ENCODE results near the gene EML1.

Gene EML1

GRCh38 chr14:99777951-99778350 lies 15.3 kb upstream of the EML1 start:
- DNase-seq (ENCODE audit: low read depth in 1 of 2, low spot score in 1 of 2): no peak

GRCh38 chr14:99779751-99780150 lies 13.5 kb upstream of the EML1 start:
- no peak for DNase-seq (ENCODE audit: low read depth in 1 of 2, low spot score in 1 of 2)

- DNase-seq (ENCODE audit: low read depth in 1 of 2, low spot score in 1 of 2): no peak
Observed at GRCh38 chr14:99780690-99781089, 12.5 kb upstream of the EML1 start.

GRCh38 chr14:99781091-99781490 lies 12.1 kb upstream of the EML1 start:
- no peak for DNase-seq (ENCODE audit: low read depth in 1 of 2, low spot score in 1 of 2)

GRCh38 chr14:99781853-99782610 lies 11.2 kb upstream of the EML1 start:
- no peak for DNase-seq (ENCODE audit: low read depth in 1 of 2, low spot score in 1 of 2)

GRCh38 chr14:99784508-99784907 lies 8.7 kb upstream of the EML1 start:
- no peak for DNase-seq (ENCODE audit: low read depth in 1 of 2, low spot score in 1 of 2)

GRCh38 chr14:99785426-99785825 lies 7.8 kb upstream of the EML1 start:
- no peak for DNase-seq (ENCODE audit: low read depth in 1 of 2, low spot score in 1 of 2)

- DNase-seq (ENCODE audit: low read depth in 1 of 2, low spot score in 1 of 2): no peak
Observed at GRCh38 chr14:99786511-99786989, 6.7 kb upstream of the EML1 start.

GRCh38 chr14:99788713-99789112 lies 4.5 kb upstream of the EML1 start:
- no peak for DNase-seq (ENCODE audit: low read depth in 1 of 2, low spot score in 1 of 2)

GRCh38 chr14:99789581-99789980 lies 3.6 kb upstream of the EML1 start:
- DNase-seq (ENCODE audit: low read depth in 1 of 2, low spot score in 1 of 2): no peak

- no peak for DNase-seq (ENCODE audit: low read depth in 1 of 2, low spot score in 1 of 2)
Observed at GRCh38 chr14:99790201-99790977, 2.8 kb upstream of the EML1 start.

- no peak for DNase-seq (ENCODE audit: low read depth in 1 of 2, low spot score in 1 of 2)
Observed at GRCh38 chr14:99790978-99791376, 2.2 kb upstream of the EML1 start.

- no peak for DNase-seq (ENCODE audit: low read depth in 1 of 2, low spot score in 1 of 2)
Observed at GRCh38 chr14:99791476-99792209, 1.6 kb upstream of the EML1 start.

- DNase-seq (ENCODE audit: low read depth in 1 of 2, low spot score in 1 of 2): no peak
Observed at GRCh38 chr14:99792210-99792535, 1.0 kb upstream of the EML1 start.

GRCh38 chr14:99792551-99793212 lies 531 bp upstream of the EML1 start:
- no peak for DNase-seq (ENCODE audit: low read depth in 1 of 2, low spot score in 1 of 2)

GRCh38 chr14:99794151-99794780 lies 1.1 kb downstream of the EML1 start:
- no peak for DNase-seq (ENCODE audit: low read depth in 1 of 2, low spot score in 1 of 2)

GRCh38 chr14:99795046-99795445 lies 1.8 kb downstream of the EML1 start:
- no peak for DNase-seq (ENCODE audit: low read depth in 1 of 2, low spot score in 1 of 2)

- no peak for DNase-seq (ENCODE audit: low read depth in 1 of 2, low spot score in 1 of 2)
Observed at GRCh38 chr14:99797231-99797630, 4.0 kb downstream of the EML1 start.

- DNase-seq (ENCODE audit: low read depth in 1 of 2, low spot score in 1 of 2): no peak
Observed at GRCh38 chr14:99800781-99801180, 7.6 kb downstream of the EML1 start.

- DNase-seq (ENCODE audit: low read depth in 1 of 2, low spot score in 1 of 2): no peak
Observed at GRCh38 chr14:99802301-99803105, 9.3 kb downstream of the EML1 start.

All from stimulated activated CD4-positive, alpha-beta T cell treated with anti-CD3 and anti-CD28 coated beads, Interleukin-15, amount 100 ng/mL, for 1 hour (primary cell).